ENCODE measurements around the gene TBC1D4. TPM values are rescaled to one million over a fixed set of nuclear protein-coding genes. Genes with fewer than 3 reads are reported as not detected.

Gene TBC1D4
- total RNA-seq, 6 experiments from 2014 or later = 7.7 to 18.6 (median 10.3) TPM

DNA sequence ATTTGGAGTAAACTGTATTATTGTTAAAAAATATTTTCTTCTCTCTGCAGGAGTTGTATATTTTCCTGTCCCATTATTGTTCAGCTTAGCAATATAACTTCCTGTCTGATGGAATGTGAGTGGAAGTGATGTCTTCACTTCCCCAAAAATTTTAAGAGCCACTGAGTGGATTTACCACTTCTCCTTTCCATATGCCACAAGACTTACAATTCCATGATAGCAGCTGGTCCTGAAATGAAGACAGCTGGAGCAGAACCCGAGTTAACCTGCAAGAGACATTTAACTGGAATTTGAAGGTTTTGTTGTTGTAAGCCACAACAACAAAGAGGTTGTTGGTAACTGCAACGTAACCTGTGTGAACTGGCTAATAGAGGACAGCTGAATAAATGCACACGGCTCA is 23.4 kb upstream of the TBC1D4 start:
- Histone ChIP-seq H3K9me3 (no peaks in the 10 kb centered on the region), H3K4me1 (no peaks in the 10 kb centered on the region), H3K27ac (no peak overlapping the region), H3K36me3 (no peaks in the 10 kb centered on the region), H3K27me3 (no peaks in the 10 kb centered on the region), H3K4me3 (no peak overlapping the region)
- ATAC-seq (peak in 1 of 4 donors; percentile 41), DNase-seq (no peak)
- WGBS (ENCODE audit: insufficient coverage, low coverage, low lambda C conversion rate, missing lambda C conversion rate) = 58% methylated on average over 3 of the region's 3 CpGs
- intact Hi-C loops (cut with DNase I) = no loop called here
- TF ChIP-seq, protein P1, sequence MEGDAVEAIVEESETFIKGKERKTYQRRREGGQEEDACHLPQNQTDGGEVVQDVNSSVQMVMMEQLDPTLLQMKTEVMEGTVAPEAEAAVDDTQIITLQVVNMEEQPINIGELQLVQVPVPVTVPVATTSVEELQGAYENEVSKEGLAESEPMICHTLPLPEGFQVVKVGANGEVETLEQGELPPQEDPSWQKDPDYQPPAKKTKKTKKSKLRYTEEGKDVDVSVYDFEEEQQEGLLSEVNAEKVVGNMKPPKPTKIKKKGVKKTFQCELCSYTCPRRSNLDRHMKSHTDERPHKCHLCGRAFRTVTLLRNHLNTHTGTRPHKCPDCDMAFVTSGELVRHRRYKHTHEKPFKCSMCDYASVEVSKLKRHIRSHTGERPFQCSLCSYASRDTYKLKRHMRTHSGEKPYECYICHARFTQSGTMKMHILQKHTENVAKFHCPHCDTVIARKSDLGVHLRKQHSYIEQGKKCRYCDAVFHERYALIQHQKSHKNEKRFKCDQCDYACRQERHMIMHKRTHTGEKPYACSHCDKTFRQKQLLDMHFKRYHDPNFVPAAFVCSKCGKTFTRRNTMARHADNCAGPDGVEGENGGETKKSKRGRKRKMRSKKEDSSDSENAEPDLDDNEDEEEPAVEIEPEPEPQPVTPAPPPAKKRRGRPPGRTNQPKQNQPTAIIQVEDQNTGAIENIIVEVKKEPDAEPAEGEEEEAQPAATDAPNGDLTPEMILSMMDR (IDR thresholded peaks at IDR 0.05) = no peak
- no peak for TF ChIP-seq POLR2A (IDR thresholded peaks at IDR 0.05)

DNA sequence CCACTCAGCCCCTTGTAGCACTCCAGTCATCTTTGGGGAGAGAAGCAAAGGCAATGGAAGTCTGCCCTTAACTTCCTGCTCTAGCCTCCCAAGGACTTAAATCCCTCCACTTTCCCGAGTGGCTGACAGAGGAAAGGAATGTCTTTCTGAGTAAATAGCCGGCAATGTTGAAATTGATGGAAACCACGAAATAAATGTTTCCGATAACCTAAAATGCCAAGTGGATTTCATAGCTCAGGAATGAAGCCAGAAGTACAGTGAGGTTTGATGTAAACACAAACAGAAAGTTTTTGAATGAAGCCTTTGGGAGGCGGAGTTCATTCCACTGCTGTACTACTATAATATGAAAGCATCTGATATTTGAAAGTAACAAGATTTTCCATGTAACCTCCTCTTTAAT is 14.0 kb upstream of the TBC1D4 start:
- Histone ChIP-seq H3K36me3 (no peaks in the 10 kb centered on the region), H3K27me3 (no peaks in the 10 kb centered on the region), H3K27ac (no peak overlapping the region), H3K9me3 (no peaks in the 10 kb centered on the region), H3K4me3 (no peak overlapping the region), H3K4me1 (peaks cover 0 to 5% (median 0%) of the 10 kb centered on the region in 4 donors)
- no peak for DNase-seq
- WGBS (ENCODE audit: insufficient coverage, low coverage, low lambda C conversion rate, missing lambda C conversion rate) = 86% methylated on average over 5 of the region's 5 CpGs
- TF ChIP-seq POLR2A (IDR thresholded peaks at IDR 0.05) = no peak
- TF ChIP-seq, protein P1 (IDR thresholded peaks at IDR 0.05) = no peak
- ATAC-seq = no peak
- intact Hi-C loops (cut with DNase I) = no loop called here

DNA sequence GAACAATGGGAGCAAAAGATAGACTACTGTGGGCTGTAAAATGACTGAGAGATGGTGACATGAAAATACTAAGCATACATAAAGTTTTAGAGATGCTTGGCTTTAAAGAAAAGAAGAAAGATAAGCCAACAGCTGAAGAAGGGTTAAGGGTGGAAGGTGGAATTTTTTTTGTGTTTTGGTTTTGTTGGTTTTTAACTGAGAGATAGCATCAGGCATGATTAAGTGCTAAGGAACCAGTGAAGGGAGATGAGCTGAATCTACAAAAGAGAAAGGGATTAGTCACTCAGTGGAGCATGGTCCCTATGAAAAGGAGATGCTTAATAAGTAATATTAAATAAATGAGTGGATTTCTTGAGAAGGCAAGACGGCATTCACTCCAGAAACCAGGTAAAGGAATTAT is 12.5 kb upstream of the TBC1D4 start:
- H3K4me1 ChIP-seq = peaks cover 0 to 9% (median 0%) of the 10 kb centered on the region in 4 donors
- no peaks in the 10 kb centered on the region for H3K27me3 ChIP-seq
- no peaks in the 10 kb centered on the region for H3K36me3 ChIP-seq
- TF ChIP-seq, protein P1 (IDR thresholded peaks at IDR 0.05) = no peak
- TF ChIP-seq POLR2A (IDR thresholded peaks at IDR 0.05) = no peak
- no peak overlapping the region for H3K4me3 ChIP-seq
- no peaks in the 10 kb centered on the region for H3K9me3 ChIP-seq
- intact Hi-C loops (cut with DNase I) = no loop called here
- DNase-seq = no peak
- 100% methylated on average over 1 of the region's 1 CpG for WGBS (ENCODE audit: insufficient coverage, low coverage, low lambda C conversion rate, missing lambda C conversion rate)
- ATAC-seq = no peak
- no peak overlapping the region for H3K27ac ChIP-seq

DNA sequence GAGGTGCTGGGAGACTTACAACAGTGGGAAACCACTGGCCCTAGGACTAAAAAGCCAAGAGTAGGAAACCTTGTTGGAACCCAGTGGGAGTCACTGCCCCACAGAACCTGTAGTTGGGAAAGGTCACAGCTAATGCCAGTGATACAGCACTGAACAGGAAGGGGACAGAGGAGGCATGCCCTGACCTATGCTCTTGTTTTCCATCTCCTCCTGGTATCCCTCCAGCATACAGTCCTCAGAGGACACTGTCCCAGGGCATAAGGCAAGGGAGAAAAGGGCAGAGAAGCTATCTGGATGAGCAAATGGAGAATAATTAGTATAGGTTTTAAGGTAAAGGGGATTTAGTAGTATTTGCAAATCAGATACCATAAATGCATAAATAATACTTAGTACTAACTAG is 11.2 kb upstream of the TBC1D4 start:
- Histone ChIP-seq H3K9me3 (no peaks in the 10 kb centered on the region), H3K4me1 (peaks cover 0 to 9% (median 0%) of the 10 kb centered on the region in 4 donors), H3K4me3 (no peak overlapping the region), H3K27me3 (no peaks in the 10 kb centered on the region), H3K36me3 (no peaks in the 10 kb centered on the region), H3K27ac (no peak overlapping the region)
- DNase-seq (no peak), ATAC-seq (peak in 3 of 4 donors; percentile 61 to 84 (median 83))
- no peak for TF ChIP-seq POLR2A (IDR thresholded peaks at IDR 0.05)
- TF ChIP-seq, protein P1 (IDR thresholded peaks at IDR 0.05) = no peak
- intact Hi-C loops (cut with DNase I) = no loop called here

DNA sequence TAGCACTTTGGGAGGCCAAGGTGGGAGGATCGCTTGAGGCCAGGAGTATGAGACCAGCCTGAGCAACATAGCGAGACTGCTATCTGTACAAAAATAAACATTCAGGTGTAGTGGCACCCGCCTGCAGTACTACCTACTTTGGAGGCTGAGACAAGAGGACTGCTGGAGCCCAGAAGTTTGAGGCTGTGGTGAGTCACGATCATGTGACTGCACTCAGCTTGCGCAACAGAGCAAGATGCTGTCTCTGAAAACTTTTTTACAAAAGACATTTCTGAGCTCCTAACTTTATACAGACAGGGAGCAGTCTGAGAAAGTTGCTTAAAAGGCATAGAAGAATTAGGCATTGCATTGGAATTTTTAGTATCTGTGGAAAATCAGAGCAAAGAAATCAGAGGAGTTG is 10.4 kb upstream of the TBC1D4 start:
- Histone ChIP-seq H3K27me3 (no peaks in the 10 kb centered on the region), H3K36me3 (no peaks in the 10 kb centered on the region), H3K4me1 (peaks cover 0 to 13% (median 0%) of the 10 kb centered on the region in 4 donors), H3K9me3 (no peaks in the 10 kb centered on the region), H3K27ac (no peak overlapping the region), H3K4me3 (no peak overlapping the region)
- ATAC-seq (no peak), DNase-seq (no peak)
- TF ChIP-seq POLR2A (IDR thresholded peaks at IDR 0.05) = no peak
- TF ChIP-seq, protein P1 (IDR thresholded peaks at IDR 0.05) = no peak
- intact Hi-C loops (cut with DNase I) = no loop called here
- WGBS (ENCODE audit: insufficient coverage, low coverage, low lambda C conversion rate, missing lambda C conversion rate) = 89% methylated on average over 5 of the region's 5 CpGs

Measured in right lobe of liver (tissue), 6 donors.